Measurements from ENCODE around the gene SEC61A1. TPM values are rescaled to one million over a fixed set of nuclear protein-coding genes. Genes with fewer than 3 reads are reported as not detected.

Gene SEC61A1
- total RNA-seq, 2 donors from 2014 or later: 162 to 181 TPM

Other genes with a start within 250 kb of the SEC61A1 start
- 10 to 100 TPM in 1 of 2 donors, 1 to 10 TPM in 1; 3.3 to 28.7 TPM for gene MGLL, start 229.9 kb upstream of the SEC61A1 start, total RNA-seq
- gene KBTBD12, start 137.2 kb upstream of the SEC61A1 start, total RNA-seq: under 1 TPM in 1 of 2 donors, not detected in 1; 0.50 TPM
- gene RUVBL1, start 71.4 kb downstream of the SEC61A1 start, total RNA-seq: 10 to 100 TPM; 18.5 to 21.3 TPM
- gene EEFSEC, start 101.0 kb downstream of the SEC61A1 start, total RNA-seq: 10 to 100 TPM; 14.0 to 14.7 TPM